UCSD-AML1 (cell line): ENCODE data around the gene CXorf49.
"Not testable (repeated sequence)": the region's sequence is repeated elsewhere in the genome, so short reads cannot be mapped to it uniquely, and the experiment has no call there.

Experiments used
- DNase-seq: peaks from one replicate; lab custom pipeline; 2025; ENCODE audit not compliant: unreplicated experiment; lab: John Stamatoyannopoulos, UW

Gene CXorf49

DNA sequence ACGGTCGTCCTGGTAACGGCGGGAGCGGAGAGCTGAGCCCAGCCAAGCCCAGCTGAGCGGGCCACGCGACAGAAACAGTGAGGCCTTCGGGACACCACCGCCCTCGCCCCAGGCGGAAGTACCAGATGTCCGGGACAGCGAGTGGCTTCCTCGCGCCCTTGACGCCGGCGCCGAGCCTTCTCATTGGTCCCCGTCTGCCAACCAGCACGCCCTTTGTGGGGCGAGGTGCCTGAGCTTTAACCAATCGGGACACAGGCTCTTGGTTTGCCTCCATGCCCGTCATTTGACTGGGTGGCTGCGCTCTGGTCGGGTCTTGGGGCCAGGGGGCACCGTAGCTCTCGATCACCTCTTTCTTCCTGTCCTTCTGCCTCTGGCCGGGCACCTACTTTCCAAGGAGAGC is at the start of gene CXorf49:
Gene CXorf49, minus strand, starts transcription at position 101 of the 400 bp plus-strand sequence. CDS start 134 bp downstream, outside the sequence.
- not testable (repeated sequence) for DNase-seq

DNA sequence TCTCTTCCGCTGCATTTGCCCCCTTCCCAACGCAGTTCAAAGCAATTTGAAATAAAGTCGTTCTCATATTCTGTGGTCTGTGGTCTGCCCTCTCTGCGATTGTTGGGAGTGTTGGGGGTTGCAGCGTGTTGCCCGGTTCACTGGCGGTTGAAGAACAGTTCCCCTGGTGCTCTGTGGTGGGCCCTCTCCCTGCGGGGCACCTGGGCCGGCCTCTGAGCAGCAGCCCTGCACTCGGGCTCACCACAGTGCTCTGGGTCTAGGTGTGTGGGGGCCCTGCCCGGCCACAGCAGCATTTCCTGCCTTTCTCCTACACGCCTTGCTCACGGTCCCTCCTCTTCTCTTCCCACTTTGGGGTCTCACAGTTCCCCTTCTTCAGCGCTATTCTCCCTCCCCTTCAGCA is 49.0 kb upstream of the CXorf49 start:
- DNase-seq: not testable (repeated sequence)

DNA sequence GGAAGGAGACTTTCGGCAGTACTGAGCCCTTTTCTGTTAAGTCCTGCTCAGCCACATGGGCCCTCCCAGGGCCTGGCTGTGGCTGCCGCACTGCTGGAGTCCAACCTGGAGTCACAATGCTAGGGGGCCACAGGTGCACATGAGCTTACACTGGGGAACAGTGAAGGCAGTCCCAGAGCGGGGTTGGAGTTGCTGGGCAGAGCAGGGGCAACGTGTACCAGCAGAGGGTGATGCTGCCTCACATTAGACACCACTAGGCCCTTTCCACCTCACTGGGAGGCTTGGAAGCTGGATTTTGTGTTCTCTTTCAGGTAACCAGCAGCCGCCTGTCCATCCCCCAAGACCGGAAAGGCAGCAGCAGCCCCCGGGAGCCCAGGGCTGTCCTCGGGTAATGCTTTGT is 47.5 kb upstream of the CXorf49 start:
- not testable (repeated sequence) for DNase-seq

DNA sequence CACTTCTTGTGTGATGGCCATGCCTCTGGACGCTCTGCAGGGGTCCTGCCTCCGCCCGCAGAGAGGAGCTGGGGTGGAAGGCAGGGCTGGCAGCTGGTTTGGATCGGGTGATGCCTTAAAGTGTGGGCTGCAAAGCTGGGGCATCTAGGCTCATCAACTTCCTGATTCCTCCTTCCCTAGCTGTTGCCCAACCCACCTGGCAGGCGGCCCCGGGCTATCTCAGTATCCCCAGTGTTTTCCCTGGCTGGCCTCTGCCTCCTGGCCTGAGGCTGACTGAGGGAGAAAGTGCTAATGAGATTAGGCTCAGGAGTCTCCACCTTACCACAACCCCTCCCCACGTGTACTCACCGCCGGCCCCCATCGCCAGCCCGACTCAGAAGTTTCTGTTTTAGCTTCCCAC is 46.7 kb upstream of the CXorf49 start:
- not testable (repeated sequence) for DNase-seq

DNA sequence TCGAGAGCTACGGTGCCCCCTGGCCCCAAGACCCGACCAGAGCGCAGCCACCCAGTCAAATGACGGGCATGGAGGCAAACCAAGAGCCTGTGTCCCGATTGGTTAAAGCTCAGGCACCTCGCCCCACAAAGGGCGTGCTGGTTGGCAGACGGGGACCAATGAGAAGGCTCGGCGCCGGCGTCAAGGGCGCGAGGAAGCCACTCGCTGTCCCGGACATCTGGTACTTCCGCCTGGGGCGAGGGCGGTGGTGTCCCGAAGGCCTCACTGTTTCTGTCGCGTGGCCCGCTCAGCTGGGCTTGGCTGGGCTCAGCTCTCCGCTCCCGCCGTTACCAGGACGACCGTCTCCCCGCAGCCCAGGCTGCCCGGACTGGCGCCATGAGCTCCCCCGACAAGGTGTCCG is 45.0 kb upstream of the CXorf49 start, which contains the start of gene CXorf49B:
Gene CXorf49B, plus strand, starts transcription at position 301 of the 400 bp plus-strand sequence. Its CDS starts 75 bp downstream, at position 376.
- not testable (repeated sequence) for DNase-seq

DNA sequence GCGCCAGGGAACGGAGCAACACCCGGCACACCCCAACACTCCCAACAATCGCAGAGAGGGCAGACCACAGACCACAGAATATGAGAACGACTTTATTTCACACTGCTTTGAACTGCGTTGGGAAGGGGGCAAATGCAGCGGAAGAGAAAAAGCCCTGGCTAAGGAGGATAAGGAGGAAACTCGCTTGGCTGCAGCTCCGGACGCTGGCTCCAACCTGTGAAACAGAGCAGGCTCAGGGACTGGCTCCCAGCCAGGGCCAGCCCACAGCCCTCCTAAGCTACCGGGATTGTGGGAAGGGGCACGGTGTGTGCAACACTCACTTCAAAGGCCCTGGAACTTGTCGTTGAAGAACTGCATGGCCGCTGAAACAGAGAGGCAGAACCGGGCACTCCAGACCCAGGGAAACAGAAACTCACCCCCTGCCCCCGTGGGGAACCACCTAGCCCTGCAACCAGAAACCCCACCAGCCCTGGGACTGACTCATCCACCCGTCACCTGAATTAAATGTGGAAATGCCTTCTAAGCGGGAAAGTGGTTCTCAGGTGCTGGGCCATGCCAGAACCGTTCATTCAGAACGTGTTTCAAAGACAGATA is 42.7 kb upstream of the CXorf49 start:
- DNase-seq: not testable (repeated sequence)

DNA sequence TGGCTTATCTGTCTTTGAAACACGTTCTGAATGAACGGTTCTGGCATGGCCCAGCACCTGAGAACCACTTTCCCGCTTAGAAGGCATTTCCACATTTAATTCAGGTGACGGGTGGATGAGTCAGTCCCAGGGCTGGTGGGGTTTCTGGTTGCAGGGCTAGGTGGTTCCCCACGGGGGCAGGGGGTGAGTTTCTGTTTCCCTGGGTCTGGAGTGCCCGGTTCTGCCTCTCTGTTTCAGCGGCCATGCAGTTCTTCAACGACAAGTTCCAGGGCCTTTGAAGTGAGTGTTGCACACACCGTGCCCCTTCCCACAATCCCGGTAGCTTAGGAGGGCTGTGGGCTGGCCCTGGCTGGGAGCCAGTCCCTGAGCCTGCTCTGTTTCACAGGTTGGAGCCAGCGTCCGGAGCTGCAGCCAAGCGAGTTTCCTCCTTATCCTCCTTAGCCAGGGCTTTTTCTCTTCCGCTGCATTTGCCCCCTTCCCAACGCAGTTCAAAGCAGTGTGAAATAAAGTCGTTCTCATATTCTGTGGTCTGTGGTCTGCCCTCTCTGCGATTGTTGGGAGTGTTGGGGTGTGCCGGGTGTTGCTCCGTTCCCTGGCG is 2.3 kb upstream of the CXorf49 start:
- not testable (repeated sequence) for DNase-seq

DNA sequence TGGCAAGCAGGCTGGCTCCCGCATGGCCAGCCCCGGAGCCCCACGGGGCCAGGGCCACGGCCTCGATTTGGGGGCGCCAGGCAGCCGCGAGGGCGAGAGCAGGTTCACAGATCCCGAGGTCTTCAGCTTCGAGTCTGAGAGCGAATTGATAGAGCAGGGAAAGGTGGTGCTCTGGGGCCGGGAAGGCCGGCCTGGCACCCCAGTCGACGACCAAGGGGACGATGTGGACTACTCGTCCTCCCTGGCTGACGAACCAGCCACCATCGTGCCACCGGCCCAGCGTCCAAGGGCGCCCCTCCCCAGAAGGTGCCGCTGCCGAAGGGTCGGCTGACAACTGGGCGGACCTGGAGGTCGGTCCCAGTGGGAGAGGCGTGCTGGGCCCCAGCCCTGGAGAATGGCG is 1.1 kb upstream of the CXorf49 start:
- DNase-seq: not testable (repeated sequence)

DNA sequence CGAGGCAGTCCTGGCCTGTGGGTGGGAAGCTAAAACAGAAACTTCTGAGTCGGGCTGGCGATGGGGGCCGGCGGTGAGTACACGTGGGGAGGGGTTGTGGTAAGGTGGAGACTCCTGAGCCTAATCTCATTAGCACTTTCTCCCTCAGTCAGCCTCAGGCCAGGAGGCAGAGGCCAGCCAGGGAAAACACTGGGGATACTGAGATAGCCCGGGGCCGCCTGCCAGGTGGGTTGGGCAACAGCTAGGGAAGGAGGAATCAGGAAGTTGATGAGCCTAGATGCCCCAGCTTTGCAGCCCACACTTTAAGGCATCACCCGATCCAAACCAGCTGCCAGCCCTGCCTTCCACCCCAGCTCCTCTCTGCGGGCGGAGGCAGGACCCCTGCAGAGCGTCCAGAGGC is 1.8 kb downstream of the CXorf49 start:
- not testable (repeated sequence) for DNase-seq

DNA sequence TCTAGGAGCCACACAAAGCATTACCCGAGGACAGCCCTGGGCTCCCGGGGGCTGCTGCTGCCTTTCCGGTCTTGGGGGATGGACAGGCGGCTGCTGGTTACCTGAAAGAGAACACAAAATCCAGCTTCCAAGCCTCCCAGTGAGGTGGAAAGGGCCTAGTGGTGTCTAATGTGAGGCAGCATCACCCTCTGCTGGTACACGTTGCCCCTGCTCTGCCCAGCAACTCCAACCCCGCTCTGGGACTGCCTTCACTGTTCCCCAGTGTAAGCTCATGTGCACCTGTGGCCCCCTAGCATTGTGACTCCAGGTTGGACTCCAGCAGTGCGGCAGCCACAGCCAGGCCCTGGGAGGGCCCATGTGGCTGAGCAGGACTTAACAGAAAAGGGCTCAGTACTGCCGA is 2.5 kb downstream of the CXorf49 start:
- DNase-seq: not testable (repeated sequence)

DNA sequence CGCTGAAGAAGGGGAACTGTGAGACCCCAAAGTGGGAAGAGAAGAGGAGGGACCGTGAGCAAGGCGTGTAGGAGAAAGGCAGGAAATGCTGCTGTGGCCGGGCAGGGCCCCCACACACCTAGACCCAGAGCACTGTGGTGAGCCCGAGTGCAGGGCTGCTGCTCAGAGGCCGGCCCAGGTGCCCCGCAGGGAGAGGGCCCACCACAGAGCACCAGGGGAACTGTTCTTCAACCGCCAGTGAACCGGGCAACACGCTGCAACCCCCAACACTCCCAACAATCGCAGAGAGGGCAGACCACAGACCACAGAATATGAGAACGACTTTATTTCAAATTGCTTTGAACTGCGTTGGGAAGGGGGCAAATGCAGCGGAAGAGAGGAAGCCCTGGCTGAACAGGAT is 4.0 kb downstream of the CXorf49 start:
- not testable (repeated sequence) for DNase-seq

DNA sequence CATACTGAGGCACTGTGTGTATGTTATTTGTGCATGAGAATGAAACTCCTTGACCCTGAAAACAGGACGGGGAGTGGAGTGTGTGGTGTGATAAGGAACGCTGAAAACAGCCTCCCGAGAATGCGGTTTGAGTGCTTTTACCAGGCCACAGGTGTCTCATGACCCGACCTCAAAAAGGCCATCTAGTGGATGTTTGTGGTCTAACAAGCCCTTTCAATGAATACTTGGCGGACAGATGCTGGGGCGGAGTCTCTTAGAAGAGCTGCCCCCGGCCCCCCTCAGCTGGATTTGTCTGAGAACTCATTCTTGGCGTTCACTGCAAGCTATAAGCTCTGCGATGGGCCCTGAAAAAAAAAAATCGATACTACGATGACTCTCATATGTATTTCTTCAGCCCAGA is 15.2 kb downstream of the CXorf49 start:
- not testable (repeated sequence) for DNase-seq

DNA sequence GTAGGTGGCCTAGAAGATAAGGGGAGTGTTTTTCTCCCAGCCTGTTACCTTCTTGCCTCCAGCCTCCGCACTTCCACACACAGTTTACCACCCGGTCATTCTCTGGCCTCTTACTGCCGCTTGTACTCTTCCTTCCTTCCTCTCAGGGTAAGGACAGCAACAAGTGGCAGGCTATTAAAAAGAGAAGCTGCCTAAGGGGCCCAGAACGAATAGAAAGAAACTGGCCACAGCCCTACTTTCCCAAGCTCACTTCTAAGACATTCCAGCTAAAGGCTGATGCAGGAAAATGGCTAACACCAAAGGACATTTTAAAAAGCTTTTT is 19.1 kb downstream of the CXorf49 start:
- DNase-seq: not testable (repeated sequence)

DNA sequence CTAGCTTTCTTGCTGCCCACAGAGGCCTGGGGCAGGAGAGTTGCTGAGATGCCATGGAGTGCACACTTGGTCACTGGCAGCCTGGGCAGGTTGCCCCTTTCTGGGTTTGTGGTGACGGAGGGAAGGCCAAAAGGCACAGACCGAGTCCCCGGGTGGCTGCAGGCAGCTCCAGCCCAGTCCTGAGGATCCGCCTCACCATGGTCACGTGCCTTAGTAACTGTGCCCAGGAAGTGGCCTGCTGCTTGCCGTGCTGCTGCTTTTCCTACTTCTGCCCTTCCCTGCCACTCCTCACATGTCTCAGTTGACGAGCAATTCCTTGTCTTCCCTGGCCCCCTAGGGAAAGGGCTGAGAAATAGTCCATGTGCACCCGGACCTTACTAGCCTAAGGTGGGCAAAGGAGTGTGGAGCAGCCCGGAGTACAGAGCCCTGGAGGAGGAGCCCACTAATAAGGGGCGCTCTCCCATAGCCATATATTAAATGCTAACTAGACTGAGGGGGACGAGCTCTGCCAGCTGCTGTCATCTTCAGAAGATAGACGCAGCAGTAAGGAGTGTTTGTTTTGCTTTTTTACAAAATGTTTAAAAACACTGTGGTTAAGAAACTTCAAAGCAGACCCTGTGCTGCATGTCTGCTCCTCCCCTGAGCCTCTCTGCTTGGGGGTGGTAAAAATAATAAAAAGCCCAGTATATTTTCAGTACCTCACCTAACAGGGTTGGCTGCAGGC is 19.6 kb downstream of the CXorf49 start:
- DNase-seq: not testable (repeated sequence)

DNA sequence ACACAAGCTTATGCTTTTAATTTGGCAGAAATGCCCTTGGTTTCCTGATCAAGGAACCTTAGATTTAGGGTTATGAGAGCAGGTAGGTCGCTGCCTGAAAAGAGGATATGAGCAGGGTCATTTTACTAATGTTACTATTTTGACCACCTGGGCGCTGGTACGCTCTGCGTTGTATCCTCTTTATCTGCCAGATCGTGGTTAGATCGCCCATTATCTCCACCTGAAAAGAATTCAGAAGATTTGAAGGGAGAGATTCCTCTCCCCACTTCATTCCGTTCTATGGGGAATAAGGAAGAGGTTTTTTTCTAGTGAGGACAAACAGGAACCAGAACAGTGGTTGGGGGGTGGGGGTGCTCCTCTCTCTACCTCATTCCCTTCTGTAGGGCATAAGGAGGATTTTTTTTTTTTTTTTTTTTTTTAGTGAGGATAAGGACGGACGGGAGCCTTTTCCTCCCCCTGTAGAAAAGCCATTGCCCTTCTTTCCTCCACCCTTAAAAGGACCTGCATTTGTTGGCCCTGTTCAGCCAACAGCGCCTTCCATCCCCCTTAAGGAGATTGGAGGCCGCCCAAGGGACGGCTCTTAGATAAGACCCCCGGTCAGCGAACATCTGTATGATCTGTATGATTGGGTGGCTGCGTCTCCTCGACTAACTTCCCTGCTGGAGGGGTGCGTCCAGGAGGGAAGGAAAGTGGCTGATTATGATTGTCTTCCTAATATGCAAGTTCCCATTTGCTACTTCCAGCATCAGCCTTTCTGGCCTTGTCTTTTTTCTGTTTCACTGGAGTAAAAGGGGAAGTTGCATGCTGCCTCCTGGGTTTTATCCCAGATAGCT is 20.4 kb downstream of the CXorf49 start:
- not testable (repeated sequence) for DNase-seq

DNA sequence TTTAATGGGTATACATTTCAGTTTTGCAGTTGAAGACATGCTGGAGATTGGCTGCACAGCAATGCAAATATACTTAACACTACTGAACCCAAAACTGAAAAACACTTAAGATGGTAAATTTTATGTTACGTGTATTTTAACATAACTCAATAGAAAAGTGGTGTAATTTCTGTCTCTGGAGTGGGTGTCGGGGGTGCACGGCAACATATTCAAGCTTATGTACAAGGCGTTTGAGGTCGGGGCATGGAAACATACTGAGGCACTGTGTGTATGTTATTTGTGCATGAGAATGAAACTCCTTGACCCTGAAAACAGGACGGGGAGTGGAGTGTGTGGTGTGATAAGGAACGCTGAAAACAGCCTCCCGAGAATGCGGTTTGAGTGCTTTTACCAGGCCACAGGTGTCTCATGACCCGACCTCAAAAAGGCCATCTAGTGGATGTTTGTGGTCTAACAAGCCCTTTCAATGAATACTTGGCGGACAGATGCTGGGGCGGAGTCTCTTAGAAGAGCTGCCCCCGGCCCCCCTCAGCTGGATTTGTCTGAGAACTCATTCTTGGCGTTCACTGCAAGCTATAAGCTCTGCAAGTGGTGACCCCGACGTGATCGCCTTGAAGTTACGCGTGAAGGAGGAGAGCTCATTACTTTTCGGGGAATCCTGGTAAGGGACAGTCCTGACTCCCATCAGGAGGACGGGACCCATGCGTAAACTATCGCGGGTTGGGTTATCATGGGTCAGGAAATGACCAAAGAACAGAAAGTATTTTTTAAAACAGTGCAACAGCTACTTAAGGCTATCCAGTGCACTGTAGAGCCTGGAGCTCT is 21.2 kb downstream of the CXorf49 start:
- DNase-seq: not testable (repeated sequence)

DNA sequence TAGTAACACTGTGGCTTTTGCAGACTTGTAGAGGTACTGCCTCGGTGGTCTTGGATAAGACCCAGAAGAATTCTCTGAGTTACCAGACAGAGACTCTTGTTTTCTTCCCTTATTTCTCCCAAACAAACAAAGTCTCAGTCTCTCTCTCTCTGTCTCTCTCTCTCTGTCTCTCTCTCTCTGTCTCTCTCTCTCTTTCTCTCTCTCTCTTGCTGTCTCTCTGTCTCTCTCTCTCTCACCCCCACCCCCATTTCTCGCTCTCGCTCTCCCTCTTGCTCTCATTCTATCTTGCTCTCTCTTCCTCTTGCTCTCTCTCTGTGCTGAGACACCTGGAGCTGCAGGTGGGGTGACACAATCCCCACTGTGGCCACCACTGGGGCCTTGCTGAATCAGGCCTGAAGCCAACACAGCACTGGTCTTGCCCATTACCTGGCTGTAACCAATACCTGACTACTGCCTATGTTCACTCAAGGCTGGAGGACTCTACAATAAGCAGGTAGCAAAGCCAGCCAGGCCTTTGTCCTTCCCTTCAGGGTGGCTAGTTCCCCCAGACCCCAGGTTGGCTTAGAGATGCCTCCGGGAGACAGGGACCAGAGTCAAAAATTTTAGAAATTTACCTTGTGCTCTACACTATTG is 38.4 kb downstream of the CXorf49 start:
- no peak for DNase-seq

DNA sequence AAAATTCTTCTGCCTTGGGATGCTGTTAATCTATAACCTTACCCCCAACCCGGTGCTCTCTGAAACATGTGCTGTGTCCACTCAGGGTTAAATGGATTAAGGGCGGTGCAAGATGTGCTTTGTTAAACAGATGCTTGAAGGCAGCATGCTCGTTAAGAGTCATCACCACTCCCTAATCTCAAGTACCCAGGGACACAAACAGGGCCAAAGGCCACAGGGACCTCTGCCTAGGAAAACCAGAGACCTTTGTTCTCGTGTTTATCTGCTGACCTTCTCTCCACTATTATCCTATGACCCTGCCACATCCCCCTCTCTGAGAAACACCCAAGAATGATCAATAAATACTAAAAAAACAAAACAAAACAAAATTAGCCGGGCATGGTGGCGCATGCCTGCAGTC is 40.9 kb downstream of the CXorf49 start:
- DNase-seq: not testable (repeated sequence)

DNA sequence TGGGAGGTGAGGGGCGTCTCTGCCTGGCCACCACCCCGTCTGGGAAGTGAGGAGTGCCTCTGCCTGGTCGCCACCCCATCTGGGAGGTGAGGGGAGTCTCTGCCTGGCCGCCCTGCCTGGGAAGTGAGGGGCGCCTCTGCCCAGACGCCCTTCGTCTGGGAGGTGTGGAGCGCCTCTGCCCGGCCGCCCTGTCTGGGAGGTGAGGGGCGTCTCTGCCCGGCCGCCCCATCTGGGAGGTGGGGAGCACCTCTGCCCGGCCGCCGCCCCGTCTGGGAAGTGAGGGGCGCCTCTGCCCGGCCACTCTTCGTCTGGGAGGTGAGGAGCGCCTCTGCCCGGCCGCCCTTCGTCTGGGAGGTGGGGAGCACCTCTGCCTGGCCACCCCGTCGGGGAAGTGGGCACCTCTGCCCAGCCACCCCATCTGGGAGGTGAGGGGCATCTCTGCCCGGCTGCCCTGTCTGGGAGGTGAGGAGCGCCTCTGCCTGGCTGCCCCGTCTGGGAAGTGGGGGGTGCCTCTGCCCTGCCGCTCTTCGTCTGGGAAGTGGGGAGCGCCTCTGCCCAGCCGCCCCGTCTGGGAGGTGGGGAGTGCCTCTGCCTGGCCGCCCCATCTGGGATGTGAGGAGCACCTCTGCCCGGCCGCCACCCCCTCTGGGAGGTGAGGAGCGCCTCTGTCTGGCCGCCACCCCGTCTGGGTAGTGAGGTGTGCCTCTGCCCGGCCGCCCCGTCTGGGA is 41.9 kb downstream of the CXorf49 start:
- DNase-seq: not testable (repeated sequence)
